GM19397 (cell line): ENCODE data around the gene FOXP1.

Experiments
- ATAC-seq: cut with Tn5 transposase; IDR thresholded peaks from one replicate; pipeline ENCODE4 v1.9.1; 2021; ENCODE audit warnings: mild to moderate bottlenecking, moderate library complexity; ENCODE audit not compliant: unreplicated experiment

FOXP1 gene

DNA sequence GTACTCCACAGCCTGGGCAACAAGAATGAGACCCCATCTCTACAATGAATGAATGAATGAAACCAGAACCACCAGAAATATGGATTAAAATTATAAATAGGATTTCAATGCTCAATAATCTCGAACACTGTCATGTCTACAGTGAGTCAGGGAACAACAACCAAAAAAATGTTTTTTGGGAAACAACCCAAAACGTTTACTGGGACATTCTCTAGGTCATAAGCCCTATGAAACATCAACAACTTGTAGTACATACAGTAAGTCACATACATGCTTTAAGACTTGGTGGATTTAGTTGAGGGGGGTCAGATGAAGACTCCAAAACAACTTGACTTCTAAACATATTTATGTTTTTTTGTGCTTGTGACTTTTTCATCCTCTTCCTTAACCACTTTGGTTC, 511.2 kb downstream of the FOXP1 start:
- no peak for ATAC-seq

DNA sequence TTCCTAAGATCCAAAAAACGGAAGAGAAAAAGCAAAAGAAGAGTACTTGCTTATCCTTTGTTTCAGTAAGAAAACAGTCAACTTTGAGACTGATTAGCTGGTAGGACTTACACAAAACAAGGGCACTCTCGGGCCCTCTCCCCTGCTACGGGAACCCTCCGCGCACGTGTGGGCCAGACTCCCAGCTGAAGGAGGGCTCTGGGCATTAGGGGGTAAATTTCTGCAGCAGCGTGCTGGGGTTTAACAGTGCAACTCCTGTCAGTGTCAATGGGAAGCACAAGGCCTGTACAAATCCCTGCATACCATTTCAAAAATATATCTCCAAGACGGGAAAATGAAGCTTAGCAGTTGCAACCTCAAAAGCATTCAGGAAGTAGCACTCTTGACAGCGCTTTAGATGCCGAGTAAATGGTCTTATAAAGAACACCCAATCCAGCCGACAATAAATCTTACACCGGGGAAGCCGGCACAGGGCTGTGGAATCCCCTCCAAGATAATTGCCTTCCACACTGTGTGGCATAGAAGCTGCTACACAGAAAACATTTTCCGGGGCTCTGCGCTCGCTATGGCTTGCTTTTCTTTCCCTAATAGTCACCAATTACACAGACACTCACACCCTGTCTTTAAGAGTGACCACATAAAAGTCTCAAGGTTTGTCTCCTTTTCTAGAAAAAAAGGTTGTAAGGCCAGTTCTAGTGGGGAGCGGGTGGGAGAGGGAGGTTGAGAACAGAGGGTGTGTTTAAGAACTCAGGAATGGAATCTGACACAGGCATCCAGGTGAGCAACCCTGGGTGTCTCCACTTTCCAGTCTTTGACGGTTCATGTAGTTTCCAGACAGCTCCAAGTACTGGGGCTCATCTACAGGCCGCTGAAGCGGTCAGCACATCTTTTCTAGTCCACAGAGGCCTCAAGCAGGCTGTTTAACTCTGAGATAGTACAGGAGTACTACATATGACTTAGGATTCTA, 512.7 kb downstream of the FOXP1 start:
- ATAC-seq, result no peak

DNA sequence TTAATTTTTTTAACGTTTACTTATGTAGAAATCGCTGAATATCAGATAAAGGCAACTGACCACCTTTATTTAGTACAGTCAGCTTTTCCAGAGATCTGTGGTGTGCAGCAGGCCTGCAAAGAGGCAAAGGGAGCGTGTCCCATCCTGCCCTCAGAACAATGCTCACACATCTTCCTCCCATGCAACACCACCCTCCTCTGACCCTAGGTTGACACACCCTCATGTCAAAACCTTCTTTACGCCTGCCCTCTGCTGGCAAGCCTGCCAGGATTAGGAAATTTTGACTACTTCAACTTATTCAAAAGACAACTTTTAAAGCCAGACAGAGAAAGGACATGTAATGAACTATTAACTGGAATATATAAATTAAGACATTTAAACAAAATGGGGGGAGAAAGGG, 513.7 kb downstream of the FOXP1 start:
- peak; percentile 41 for ATAC-seq

DNA sequence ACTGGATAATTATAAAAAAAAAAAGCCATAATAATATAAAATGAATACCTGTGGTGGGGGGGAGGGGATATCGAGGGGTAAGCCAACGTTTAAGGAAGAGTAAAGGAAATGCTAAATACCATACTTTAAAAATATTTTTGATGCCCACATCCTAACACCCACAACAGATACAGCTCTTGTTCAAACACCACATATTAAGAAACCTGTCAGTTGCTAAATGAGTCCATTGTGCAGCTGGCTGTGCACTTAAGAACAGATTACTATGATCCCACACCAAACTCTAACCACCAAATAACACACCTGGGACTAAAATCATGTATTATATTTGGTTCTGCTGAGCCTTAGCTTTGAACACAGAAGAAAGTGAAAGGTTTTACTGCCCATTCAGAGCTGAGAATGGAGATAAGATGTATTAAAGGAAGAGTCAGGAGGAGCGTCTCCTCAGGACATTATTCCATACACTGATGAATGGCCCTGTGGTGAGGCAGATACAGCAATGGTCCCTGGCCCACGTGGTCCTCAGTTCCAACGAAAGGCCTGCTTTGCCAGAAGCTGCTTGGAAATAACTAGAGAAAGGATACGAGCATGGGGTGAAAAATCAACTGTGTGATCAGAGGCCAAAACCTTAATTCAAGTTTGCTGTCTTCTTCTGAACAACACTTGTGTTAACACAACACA, 515.4 kb downstream of the FOXP1 start:
- no peak for ATAC-seq

DNA sequence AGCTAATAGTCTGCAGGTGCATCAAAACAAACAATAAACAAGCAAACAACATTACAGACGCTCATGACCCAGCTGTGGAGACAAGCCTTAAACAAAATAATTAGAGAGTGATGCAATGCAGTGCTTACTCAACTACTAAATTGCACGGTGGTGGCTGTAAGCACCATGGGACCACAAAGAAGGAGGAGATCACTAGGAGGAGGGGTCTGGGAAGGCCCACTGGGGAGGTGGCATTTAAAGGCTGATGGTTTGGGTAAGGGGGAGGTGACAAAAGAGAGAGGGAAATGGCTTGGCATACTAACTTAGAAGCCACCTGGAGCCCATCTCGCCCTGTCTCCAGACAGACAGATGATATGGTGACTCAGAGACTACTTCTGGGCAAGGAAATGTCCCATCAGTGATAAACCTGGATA, 516.7 kb downstream of the FOXP1 start:
- ATAC-seq, result no peak

DNA sequence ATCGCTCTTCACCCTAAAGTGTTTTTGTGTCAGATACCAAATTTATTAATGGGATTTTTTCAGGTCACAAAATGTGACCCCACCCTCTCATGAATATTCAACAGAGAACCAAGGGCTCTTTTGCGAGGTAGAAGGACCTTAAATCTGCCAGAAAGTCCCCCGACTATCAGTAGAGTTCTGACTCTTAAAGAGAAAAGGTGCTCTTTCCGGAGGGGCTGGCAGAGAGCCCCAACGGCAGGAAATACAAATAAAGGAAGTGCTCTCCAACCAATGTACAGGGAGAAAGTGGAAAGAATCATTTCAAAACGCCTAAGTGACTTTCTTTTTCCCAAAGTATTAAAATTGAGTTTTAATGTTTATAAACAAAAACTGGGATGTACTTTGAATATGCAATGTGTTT, 517.2 kb downstream of the FOXP1 start:
- no peak for ATAC-seq

DNA sequence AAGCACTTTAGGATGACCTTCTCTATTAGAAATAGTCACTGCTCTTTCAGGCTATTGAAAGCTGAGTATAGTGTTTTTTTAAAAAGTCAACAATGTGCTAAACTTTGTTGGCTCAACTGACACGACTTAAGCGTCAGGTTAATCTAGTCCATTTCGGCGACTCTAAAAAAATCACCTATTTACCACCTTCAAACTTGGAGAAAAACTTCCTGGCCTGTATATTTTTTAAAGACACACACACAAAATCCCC, 517.8 kb downstream of the FOXP1 start:
- no peak for ATAC-seq

DNA sequence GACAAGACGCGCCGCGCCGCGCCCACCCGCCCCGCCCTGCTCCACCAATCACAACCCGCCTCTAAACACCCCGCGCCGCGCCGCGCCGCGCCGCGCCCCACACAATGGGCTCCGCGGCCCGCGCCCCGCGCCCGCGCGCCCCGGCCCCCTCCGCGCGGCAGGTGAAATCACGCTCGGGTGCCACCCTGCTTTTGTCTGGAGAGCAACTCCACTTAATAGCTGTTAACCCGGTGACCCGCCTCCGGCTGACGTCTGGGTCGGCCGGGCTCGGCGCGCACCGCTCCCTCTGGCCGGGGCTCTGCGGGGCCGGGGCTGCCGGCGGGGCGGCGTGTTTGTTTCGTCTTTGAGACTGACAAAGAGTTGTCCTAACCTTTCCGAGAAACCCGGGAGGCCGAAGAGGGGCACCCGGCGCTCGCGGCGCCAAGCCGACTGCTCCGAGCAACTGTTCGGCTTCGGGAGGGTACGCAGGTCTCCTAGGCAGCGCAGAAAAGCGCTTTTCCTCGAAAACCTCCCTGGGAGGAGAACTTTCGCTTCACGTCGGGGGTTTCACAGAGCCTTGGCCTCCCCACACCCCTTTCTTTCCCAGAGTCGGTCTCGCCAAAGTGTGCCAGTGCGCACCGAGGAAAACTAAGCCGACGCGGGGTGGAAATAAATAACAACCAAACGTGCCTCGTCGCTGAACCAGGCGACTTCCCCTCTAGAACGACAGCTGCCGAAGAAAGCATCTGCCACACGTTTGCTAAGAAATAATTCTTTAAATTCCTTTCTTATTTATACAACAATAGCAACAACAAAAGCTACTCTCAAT, 518.4 kb downstream of the FOXP1 start:
- ATAC-seq, result no peak

DNA sequence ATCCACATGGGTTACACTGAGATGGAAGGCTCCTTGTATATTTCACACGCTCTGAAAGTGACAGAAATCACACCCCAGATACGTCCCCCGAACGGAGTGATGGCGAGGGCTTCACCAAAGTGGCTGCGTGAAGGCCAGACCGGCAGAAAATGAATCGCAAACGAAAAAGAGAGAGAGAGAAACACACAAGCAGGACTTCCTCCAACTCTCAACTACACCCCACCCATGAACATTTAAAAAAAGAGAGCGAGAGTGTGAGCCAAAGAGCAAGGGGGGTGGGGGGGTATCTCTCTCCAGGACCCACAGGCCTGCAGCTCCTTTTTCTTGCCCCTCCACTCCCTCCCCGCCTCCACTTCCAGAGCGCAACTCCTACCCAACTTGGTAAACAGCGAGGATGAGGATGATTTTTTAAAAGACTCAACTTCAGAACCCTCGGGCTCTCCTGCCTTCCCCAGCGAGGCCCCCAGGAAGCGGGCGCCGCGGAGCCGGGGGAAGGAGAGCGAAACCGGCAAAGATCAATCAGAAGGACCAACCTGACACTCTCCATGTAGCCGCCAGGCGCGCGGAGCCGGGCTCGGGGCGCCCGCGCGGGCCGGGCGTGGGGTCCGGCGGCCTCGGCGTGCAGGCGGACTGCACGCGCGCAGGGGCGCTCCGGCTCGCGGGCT, 519.1 kb downstream of the FOXP1 start:
- peak; percentile 43 for ATAC-seq

DNA sequence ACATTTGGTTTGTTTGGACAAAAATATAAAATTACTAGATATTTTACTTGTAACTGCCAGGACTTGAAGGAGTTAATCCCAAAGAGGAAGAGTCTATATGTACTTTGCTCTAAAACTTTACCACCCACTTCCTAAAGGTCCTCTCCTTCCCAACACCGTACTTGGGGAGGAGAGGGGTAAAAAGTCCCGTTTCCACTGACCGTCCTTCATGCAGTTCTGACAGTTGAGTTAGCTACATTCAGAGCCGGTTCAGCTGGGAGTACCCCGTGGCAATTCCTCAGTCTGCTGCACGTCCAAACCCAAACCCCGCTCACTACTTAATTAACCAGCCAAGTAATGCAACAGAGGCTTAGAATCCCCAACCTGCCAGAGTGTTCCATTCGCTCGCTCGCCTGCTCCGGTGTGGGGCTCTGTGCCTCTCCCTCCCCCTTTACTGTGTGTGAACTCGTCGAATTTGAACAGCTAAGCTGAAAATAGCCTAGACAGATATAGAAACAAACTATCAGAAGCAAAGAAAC, 519.7 kb downstream of the FOXP1 start:
- ATAC-seq, result no peak

DNA sequence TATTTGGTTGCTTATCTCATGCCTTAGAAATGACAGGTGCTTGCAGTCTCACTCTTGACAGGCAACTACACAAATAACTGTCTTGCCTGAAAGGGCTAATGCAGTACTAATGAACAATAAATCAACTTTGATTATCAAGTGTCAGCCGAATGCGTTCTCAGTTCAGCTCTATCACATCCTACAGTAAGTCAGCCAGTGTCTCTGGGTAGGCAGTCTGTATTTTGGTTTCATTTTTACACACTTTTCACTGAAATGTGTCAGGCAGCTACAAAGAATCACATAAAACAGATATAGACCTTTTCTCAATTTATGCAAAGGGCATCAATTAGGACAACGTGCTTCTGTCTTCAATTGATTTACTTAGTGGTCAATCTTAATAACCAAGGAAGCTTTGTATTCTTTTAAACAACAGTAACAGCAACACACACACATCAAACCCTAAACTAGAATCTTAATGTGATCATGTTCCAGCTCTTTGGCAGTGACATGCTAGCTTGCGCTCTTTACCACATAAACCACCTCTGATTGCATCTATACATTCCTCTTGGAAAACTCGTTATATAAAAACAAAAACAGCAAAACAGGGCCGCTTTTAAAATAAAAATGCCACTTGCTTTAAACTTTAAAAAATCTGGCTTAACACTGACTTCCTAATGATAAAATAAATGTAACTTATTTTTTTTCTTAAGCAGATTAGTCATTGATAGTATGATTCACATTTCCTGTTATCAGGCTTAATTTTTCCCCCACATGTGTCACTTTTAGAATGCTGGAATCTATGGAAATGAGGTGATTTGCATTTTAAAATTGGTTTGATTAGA, 520.4 kb downstream of the FOXP1 start:
- ATAC-seq, result no peak

DNA sequence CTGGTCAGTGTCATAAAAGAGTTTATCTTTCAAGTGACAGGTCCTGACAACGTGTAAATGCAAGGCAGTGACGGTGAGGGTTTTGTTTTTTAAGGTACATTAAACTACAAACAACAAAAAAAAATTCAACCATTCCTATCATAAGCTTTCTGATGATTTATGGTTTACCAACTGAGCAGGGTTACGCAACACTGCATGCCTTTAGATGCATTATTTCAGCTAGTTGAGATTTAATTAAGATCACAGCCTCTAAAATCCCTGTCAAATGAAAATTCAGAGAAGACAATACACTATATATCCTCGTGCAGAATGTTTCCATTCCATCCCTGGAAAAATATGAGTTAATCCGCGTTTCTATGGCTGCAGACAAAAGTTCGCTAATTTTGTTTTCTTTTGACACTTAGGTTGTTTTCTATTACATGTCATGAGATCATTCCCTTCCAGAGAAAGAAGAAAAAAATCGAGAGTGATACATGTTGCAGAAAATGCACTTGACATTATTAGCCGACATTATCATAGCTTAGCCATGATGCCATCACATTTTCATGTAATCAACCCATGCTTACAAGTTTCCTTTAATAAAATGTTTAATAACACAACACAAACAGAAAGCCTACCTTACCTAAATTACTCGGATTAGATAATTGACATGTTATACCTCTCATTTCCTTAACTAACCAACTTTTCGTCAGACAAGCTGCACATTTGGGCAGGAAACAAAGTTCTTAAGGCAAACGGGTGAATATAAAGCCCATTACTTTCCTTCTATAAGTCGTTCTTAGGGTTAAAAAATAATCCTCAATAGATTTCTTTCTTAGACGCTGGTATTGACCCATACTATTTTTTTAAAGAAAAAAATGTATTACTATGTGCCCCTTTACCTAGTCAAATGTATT, 521.2 kb downstream of the FOXP1 start:
- ATAC-seq, result no peak

DNA sequence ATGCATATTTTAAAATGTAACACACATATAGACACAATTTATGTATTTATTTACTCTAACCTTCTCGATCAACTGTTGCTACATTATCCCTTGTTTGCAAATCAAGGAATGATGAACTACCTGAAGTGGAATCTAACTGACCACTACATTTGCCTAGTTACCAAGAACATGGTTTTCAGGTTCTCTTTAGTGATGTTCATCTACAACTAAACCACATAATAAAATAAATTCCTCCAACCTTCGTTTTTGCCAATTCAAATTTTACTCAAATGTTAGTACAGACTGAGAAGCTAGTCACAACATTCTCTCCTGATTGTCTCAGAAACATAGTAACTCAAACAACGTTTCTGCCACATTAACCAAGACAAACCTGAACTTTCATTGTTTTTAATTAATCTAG, 521.9 kb downstream of the FOXP1 start:
- ATAC-seq, result no peak

DNA sequence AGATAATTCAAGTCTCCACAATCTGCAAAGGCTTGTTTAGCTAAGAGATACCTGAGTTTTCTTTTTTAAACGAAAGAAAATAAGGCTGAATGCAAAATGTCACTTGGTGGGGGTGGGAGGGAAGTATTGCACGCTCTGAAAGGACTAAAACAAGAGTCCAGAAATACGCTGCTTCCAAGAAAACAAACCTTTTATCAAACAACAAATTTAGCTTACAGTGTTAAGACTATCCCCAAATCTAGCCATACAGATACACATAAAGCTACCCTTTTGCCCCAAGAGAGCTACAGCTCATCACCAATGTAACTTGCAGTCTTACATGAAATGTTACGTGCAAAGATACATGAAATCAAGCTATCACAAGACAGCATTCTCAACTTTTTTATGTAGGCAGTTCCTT, 522.5 kb downstream of the FOXP1 start:
- no peak for ATAC-seq

DNA sequence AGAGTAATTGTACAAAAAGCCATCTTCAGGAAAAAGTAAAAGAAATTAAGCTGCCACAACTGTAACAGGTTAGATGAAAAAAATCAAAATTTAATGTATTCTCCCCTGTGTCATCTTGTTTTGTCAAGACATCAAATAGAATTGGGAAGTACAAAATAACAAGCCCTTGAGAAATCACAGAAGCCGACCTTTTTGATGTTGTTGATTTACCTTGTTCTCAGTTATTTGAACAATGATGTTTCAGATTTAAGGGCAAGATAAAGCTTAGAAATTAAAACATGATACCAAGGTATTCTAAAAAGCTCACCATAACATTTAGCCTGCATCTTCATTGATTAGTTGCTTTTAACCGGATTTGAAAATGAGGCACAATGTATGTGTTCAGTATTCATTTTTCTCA, 523.0 kb downstream of the FOXP1 start:
- ATAC-seq, result no peak

DNA sequence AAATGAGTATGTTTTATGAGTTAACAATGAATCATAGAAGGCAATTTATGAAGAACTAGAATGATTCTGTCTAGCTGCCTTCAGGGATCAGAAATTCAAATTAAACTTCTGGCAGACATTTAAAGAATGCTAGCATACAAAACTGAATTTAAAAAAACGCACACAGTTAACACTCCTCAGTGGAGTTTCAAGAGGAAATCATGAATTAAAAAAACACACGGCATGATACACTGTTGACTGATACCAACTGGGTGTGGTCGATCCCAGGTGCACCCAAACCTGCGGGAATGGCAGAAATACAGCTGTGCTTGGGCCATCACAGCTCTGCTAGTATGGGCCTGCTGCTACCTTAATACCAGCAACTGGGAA, 526.0 kb downstream of the FOXP1 start:
- ATAC-seq, result no peak

DNA sequence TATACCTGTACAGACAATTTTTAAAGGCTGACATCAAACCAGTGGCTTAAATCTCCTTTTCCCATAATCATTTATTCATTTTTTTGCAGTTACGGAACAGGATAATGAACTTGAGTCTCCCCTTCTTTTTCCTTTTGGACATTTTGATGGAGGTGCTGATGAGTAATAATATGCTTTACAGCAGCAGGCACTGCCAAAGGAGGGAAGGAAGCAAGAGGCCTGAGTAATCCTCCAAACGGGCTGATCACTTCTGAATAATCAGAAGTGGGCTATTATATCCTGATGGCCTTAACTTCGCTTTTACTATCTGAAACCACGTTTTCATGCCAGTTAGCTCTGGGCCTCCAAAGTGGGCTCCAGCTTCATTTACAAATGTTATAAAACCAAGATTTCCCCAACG, 527.2 kb downstream of the FOXP1 start:
- no peak for ATAC-seq

DNA sequence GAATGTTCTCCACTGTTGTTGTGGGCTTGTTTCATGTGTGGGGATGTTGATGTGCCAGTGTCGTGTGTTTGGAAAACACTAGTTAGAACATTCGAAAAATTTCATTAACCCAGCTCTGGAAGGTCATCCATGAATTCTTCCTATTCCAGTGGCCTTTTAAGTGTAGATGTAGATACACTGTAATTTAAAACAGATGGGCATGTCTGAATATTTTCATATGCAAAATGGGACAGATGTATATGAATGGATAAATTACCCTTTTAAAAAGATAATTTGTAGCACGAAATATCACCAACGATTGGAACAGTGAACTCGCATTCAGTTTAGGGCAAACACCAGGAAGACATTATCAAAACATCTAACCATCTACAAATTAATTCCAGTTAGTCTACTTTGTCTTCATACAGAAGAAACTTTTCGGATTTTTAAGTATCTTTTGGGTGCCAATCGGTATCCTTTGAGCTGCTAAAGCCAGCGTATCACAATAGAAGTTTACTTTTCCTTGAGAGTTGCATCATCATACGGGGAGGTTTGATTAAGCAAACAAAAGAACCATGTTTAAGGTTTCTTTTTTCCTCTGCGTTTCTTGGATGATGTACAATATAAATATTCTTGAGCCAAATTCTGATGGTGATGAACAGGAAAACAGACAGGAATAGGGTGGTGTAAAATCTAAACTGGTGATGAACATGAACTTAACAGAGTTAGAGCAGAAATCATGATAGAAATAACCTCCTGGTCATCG, 528.1 kb downstream of the FOXP1 start:
- ATAC-seq, result no peak
